ENCODE results near the gene PTOV1.

The PTOV1 gene

DNA sequence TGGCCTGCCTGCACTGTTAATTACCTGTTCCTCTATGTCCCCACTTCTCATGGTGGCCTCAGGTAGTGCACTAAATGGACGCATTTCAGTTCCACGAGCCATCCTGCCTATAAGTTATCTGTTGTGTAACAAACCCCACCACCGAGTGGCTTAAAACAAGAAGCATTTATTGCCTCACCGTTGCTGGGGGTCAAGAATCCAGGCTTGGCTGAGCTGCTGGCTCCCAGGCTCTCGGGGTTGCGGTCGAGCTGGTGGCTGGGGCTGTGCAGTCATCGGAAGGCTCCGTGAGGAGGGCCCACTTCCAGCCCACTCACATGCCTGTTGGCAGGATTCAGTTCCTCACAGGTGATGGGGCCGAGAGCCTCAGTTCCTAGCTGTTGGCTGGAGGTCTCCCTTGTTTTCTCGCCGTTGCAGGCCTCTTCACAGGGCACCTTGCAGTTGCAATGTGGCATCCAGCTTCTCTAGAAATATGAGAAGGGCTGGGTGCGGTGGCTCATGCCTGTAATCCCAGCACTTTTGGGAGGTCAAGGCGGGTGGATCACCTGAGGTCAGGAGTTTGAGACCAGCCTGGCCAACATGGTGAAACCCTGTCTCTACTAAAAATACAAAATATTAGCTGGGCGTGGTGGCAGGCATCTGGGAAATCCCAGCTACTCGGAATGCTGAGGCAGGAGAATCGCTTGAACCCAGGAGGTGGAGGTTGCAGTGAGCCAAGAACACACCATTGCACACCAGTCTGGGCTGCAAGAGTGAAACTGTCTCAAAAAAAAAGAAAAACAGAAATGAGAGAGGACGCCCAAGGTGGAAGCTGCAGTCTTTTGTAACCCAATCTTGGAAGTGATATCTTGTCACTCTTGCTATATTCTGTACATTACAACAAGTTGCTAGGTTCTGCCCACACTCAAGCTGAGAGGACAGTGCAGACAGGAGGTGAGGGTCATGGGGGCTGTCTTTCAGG is 6.5 kb upstream of the PTOV1 start:
- no peak for DNase-seq (ENCODE audit: low spot score)

- DNase-seq (ENCODE audit: low spot score), result no peak
Measured at GRCh38 chr19:49845414-49845813, 5.5 kb upstream of the PTOV1 start.

DNA sequence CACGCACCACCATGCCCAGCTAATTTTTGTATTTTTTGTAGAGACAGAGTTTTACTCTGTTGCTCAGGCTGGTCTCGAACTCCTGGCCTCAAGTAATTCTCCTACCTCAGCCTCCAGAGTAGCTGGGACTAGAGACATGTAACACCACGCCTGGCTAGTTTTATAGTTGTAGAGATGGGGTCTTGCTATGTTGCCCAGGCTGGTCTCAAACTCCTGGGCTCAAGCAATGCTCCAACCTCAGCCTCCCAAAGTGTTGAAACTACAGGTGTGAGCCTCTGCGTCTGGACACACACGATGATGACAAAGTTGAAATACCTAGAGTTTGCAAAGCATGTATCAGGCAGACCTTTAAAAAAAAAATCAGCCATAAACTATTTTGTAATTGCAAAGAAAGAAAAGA is 4.6 kb upstream of the PTOV1 start:
- DNase-seq (ENCODE audit: low spot score), result no peak

- no peak for DNase-seq (ENCODE audit: low spot score)
Measured at GRCh38 chr19:49847731-49848696, 2.9 kb upstream of the PTOV1 start.

- no peak for DNase-seq (ENCODE audit: low spot score)
Measured at GRCh38 chr19:49848938-49849337, 2.0 kb upstream of the PTOV1 start.

DNA sequence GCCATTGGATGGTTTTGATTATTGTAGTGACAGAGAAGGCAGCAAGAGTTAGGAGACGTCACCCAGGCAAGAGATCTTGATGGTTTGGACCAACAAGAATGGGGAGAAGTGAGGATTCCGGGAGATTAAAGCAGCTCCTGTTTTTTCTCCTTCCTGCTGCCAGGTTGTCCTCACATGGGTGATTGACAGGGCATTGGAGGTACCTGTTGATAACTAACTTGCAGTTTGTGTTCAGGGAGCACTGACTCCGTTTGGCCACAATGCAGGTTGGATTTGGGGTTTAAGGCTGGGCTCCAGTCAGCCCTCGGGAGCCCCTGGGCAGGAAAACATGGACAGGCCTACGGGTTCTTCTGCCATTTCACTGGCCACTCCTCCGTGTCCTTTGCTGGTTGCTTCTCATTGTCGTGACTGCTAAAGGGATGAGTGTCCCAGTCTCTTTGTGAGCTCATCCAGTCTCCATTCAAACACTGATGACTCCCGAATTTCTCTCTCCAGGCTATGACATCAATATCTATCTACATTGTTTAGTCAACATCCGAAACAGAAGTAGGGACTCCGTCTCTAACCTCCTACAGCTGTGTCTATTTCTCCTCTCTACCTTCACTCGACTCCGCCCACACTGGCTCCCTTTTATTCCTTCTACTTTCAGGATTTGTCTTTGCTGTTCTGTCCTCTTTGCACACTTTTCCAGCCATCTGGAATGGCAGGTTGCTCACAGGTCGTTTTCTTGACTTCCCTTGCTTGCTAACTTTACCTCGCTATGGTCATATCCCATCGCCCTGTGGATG is 1.3 kb upstream of the PTOV1 start:
- no peak for DNase-seq (ENCODE audit: low spot score)

GRCh38 chr19:49850221-49850486 is 805 bp upstream of the PTOV1 start:
- no peak for DNase-seq (ENCODE audit: low spot score)

DNA sequence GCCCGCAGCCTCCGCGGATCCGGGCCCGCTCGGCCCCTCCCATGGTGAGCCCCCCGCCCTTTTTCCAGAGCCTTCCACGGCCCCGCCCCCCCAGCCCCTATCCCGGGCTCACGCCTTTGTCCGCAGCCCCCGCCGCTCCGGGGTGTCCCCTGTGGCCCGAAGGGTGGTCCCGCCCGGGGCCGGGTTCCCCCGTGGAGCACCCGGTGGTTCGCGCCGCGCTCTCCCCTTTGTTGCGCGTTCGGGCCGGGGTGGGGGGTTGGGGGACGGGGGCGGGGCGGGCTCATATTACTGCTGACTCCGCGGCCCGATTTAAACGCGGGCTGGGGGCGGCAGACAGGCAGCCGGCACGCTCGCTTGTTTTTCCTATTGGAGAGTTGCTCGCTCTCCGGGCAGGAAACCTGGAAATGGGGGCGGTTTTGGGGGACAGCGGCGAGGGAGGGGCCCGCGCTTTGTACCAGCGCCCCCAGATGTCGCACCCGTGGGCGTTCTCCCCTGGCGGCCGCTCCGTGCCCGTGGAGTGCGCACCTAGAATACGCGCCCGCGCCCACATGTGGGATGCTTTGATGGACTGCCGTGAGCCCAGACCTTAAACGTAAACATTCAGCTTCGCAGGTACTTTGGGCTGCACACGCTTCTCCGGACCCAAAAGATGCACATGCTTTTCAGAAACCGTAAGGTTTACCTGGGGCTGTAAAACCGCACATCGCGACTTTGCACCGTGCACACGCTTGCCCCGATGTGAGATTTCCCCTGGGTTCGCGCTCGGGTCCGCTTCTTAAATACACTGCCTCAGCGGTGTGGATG is 699 bp downstream of the PTOV1 start:
- no peak for DNase-seq (ENCODE audit: low spot score)

- DNase-seq (ENCODE audit: low spot score), result no peak
Measured at GRCh38 chr19:49852631-49853126, 1.7 kb downstream of the PTOV1 start.

DNA sequence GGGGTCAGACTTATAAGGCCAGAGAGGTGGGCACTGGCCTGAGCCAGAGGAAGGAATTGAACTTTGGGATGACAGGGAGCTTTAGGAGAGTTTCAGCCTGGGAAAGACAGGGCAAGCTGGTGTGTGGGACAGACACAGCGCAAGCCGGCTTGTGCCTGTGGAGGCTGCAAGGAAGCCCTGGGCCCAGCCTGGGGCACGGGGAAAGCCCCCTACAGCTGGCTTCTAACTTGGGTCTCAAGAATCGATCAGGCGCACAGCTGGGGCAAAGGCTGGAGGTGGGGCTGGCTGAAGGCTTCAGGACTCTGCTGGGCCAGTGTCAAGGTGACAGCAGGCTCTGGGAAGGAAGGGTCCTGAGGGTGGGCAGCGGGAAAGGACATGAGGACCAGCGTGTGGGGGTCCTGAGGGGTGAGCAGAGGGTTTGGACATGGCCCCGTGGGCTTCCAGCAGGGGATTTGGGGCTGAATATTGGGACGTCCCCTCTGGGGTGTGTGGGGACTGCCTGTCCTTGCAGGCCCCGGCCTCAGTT is 3.0 kb downstream of the PTOV1 start:
- no peak for DNase-seq (ENCODE audit: low spot score)

GRCh38 chr19:49854378-49855263 is 3.7 kb downstream of the PTOV1 start:
- DNase-seq (ENCODE audit: low spot score), result no peak

DNA sequence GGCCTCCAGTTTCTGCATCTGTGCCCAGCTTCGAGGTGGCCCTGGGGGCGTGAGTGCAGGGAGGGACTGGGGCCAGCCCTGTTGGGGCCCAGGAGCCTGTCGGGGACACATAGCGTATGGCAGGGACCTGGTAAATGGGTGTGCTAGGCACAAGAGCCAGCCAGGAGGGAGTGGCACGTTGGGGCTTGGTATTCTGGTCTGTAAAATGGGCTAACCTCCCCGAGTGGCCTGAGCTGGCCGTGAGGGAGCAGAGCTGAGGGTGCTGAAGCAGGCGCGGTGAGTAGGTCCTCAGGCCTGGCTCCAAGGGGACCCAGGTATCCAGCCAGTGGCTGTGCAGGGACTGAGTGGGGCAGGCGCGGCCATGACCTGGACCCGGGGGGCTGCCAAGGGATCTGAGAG is 4.3 kb downstream of the PTOV1 start:
- DNase-seq (ENCODE audit: low spot score), result no peak

- no peak for DNase-seq (ENCODE audit: low spot score)
Measured at GRCh38 chr19:49855676-49856573, 5.0 kb downstream of the PTOV1 start.

- no peak for DNase-seq (ENCODE audit: low spot score)
Measured at GRCh38 chr19:49856574-49857021, 5.6 kb downstream of the PTOV1 start.

- DNase-seq (ENCODE audit: low spot score), result no peak
Measured at GRCh38 chr19:49857061-49857837, 6.3 kb downstream of the PTOV1 start.

DNA sequence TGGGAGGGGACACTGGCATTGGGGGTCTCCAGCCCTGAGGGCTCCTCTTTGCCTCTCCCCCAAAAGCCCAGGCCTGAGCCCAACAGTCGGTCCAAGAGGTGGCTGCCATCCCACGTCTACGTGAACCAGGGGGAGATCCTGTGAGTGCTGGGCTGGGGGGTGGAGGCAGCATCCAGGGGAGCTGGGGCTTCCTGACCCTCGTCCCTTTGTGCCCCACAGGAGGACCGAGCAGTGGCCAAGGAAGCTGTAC is 6.8 kb downstream of the PTOV1 start:
- no peak for DNase-seq (ENCODE audit: low spot score)

GRCh38 chr19:49858088-49858985 is 7.4 kb downstream of the PTOV1 start:
- no peak for DNase-seq (ENCODE audit: low spot score)

Measured in pons (tissue), 1 donor.